Endothelial cell of hepatic sinusoid (primary cell): ENCODE results near the gene TGIF1.

Experiments used
- in situ Hi-C: cut with HindIII; loops from 2 replicates; pipeline ENCODE4 v1.10.0; 2017; ENCODE audit warnings: low sequenced_read_pairs

TGIF1 gene

GRCh38 chr18:3429121-3429520, 20.9 kb upstream of the TGIF1 start:
- in situ Hi-C loops = no loop called here

- in situ Hi-C loops = no loop called here
These were observed 15.3 kb upstream of the TGIF1 start for GRCh38 chr18:3434685-3435084.

- in situ Hi-C loops = no loop called here
These were observed 9.6 kb upstream of the TGIF1 start for GRCh38 chr18:3440341-3440740.

- in situ Hi-C loops = no loop called here
These were observed 8.7 kb upstream of the TGIF1 start for GRCh38 chr18:3441290-3441689.

- in situ Hi-C loops = no loop called here
These were observed 7.1 kb upstream of the TGIF1 start for GRCh38 chr18:3442919-3443318.

GRCh38 chr18:3444296-3444695, 5.7 kb upstream of the TGIF1 start:
- in situ Hi-C loops = no loop called here

GRCh38 chr18:3444954-3445353, 5.0 kb upstream of the TGIF1 start:
- in situ Hi-C loops = no loop called here

- in situ Hi-C loops = no loop called here
These were observed 2.7 kb upstream of the TGIF1 start for GRCh38 chr18:3447068-3447894.

- in situ Hi-C loops = no loop called here
These were observed 1.8 kb upstream of the TGIF1 start for GRCh38 chr18:3447895-3448837.

- in situ Hi-C loops = no loop called here
These were observed 997 bp upstream of the TGIF1 start for GRCh38 chr18:3448838-3449511.

GRCh38 chr18:3449512-3450011, 410 bp upstream of the TGIF1 start:
- in situ Hi-C loops = loop anchor here (5.0 kb wide), 4 partner anchors 57 to 218 kb away; partner anchors contain the start of gene MYL12B

- in situ Hi-C loops = loop anchor here (5.0 kb wide), 4 partner anchors 58 to 217 kb away; partner anchors contain the start of gene MYL12B
These were observed 819 bp downstream of the TGIF1 start for GRCh38 chr18:3450799-3451182.

GRCh38 chr18:3451183-3451988, 1.4 kb downstream of the TGIF1 start:
- in situ Hi-C loops = loop anchor here (5.0 kb wide), 4 partner anchors 59 to 216 kb away; partner anchors contain the start of gene MYL12B

- in situ Hi-C loops = loop anchor here (5.0 kb wide), 4 partner anchors 60 to 215 kb away; partner anchors contain the start of gene MYL12B
These were observed 2.2 kb downstream of the TGIF1 start for GRCh38 chr18:3451989-3452749.

GRCh38 chr18:3452750-3453539, 3.0 kb downstream of the TGIF1 start:
- in situ Hi-C loops = loop anchor here (5.0 kb wide), 4 partner anchors 61 to 214 kb away; partner anchors contain the start of gene MYL12B

GRCh38 chr18:3453540-3454364, 3.8 kb downstream of the TGIF1 start:
- in situ Hi-C loops = loop anchor here (5.0 kb wide), 4 partner anchors 61 to 214 kb away; partner anchors contain the start of gene MYL12B
